Posterior cingulate gyrus (tissue), 11 donors: ENCODE data around the gene S100A7.
A peak's percentile ranks its signal among the peaks of the same experiment; 100 is the strongest.

Experiments
- DNase-seq, 10 donors: peaks; one replicate each; pipeline versions ENCODE4 v3.0.0 to v3.0.0-alpha.2; 2020 to 2021; ENCODE audit warnings: mixed read lengths in 3 of 10
- intact Hi-C: fragments of 100-400 bp; cut with DNase I; formaldehyde crosslinking; loops from one replicate; pipeline ENCODE4 v1.15.1; 2023

Gene S100A7

GRCh38 chr1:153460551-153460950 is at the start of gene S100A7:
Gene S100A7 (minus strand): TSS chr1:153460651. CDS start chr1:153459013, 1,638 bp downstream.
- intact Hi-C loops, result no loop called here
- DNase-seq, result no peak

DNA sequence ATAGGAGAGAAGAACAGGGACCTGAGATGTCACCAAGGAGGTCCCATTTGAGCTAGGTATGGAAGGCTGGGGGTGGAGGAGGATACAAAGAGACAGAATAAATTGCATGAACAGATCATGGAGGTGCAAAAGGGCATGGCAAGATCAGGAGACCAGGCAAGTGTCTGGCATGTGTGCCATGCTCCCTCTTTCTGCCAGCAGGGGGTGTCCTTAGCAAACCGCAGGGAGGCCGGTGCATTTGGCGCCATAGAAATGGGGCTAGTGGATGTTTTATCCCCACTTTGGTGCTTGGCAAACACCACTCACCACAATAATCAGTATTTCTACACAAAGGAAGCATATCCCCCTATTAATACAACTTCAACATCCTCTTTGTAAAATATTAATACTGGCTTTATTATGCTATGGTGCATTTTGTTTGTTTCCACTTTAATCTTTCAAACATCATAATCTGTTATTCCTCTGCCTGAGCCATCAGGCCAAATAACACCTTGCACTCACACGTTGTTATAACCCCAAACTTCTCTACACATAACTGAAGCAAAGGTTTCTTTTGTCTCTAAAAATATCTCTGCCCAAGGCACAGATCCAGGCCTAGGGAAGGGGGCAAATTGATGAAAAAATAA is 49.4 kb upstream of the S100A7 start:
- DNase-seq, result peak in 5 of 10 donors; percentile 19 to 44 (median 36)
- intact Hi-C loops, result loop anchor here (10.0 kb wide), 2 partner anchors 145 to 235 kb away; partner anchors contain the start of gene SNAPIN

DNA sequence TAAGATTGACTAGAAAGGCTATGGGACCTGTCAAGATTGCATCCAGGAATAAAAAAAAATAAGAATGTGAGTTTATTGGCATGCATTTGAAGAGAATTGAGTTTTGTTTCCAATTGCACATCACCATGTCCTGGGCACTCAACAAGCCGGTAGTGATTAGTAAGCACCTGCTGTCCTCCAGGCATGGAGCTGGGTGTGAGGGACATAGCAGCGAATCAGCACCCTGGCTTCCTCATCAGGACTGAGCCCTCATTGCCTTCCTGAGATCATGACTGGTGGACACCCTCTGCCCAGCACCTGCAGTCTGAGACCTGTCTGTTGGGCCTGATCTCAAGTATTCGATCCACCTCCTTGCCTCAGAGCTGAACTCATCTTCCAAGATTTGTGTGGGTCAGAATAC is 48.6 kb upstream of the S100A7 start:
- intact Hi-C loops, result no loop called here
- DNase-seq, result no peak

- DNase-seq, result no peak
- intact Hi-C loops, result no loop called here
These were observed 47.6 kb upstream of the S100A7 start for GRCh38 chr1:153507926-153508583.

DNA sequence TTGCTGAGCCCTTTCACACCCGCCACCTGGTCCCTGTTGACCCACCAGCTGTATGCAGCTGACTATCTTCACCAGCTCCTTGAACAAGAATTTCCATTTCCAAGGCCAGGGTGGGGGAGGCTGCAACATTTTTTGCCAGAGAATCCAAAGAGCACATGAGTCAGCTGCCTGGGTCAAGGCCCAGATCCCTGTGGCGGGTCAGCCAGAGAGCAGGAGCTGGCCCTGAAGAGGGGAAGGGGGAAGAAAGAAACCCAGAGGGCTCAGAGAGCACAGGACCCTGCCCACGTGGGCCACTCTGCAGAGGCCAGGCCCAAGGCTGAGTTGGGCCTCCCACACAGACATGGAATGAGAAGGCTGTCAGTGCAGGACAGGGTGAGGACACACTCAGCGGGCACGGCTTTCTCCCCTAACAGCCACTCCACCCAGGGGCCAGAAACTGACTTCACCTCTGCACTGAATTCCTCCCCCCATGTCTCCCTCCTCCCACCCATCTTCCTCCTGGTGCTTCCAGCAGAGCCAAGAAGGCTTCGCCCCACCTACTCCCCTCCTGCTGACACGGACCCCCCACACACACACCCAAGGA is 46.5 kb upstream of the S100A7 start:
- intact Hi-C loops, result no loop called here
- peak in 3 of 10 donors; percentile 12 to 58 (median 21) for DNase-seq

- no peak for DNase-seq
- intact Hi-C loops, result no loop called here
These were observed 45.9 kb upstream of the S100A7 start for GRCh38 chr1:153506386-153506785.

DNA sequence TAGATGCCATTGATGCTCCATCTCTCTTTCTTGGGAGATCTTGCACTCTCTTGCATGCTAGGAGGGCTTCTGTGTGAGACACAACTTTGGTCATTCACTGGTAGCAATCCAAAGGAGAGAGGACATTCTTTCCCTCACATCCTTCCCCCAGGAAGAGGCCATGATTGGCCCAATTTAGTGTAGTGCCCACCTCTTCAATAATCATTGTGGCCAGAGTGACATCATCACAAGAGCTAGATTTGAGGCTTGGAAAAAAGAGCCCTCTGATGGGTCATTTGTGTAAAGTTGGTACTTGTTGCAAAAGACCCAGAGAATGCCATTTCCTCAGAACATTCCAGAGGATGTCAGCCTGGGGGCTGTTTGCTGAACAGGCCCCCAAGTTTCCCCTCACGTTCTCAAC is 45.1 kb upstream of the S100A7 start:
- no peak for DNase-seq
- intact Hi-C loops, result no loop called here

DNA sequence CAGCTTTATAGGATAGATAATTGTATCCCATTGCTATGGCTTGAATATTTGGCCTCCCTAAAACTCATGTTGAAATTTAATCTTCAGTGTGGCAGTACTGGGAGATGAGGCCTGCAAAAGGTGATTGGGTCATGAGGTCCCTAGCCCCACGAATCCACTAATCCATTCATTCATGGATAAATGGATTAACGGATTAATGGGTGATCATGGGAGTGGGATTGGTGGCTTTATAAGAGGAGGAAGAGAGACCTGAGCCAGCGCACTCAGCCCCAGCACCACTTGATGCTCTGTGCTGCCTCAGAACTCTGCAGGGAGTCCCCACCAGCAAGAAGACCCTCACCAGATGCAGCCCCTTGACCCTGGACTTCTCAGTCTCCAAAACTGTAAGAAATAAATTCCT is 43.3 kb upstream of the S100A7 start:
- intact Hi-C loops, result no loop called here
- DNase-seq, result no peak

DNA sequence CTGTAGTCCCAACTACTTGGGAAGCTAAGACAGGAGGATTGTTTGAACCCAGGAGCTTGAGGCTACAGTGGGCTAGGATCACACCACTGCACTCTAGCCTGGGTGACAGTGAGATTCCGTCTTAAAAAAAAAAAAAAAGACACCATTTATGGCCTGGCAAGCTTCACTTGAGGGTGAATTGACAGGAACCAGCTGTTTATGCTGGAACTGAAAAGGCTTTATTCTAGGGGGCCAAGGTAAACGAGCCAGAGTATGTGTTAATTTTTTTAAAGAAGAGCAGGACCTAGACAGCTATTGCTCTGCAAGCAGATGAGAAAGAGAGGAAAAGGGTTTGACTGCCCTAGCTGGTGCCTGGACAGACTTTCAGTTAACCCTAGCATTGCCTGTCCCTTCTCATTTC is 38.3 kb upstream of the S100A7 start:
- intact Hi-C loops, result no loop called here

GRCh38 chr1:153495536-153495935 is 35.1 kb upstream of the S100A7 start:
- intact Hi-C loops, result loop anchor here (1.0 kb wide), 1 partner anchor 143 kb away; no protein-coding TSS in a partner anchor
- no peak for DNase-seq

More for the DNA sequence above, 38.3 kb upstream of the S100A7 start:
- DNase-seq, result no peak

GRCh38 chr1:153494976-153495535 is 34.6 kb upstream of the S100A7 start:
- intact Hi-C loops, result loop anchor here (1.0 kb wide), 1 partner anchor 143 kb away; no protein-coding TSS in a partner anchor
- peak in 8 of 10 donors; percentile 46 to 93 (median 74) for DNase-seq

GRCh38 chr1:153493343-153493960 is 33.0 kb upstream of the S100A7 start:
- no peak for DNase-seq
- intact Hi-C loops, result no loop called here

GRCh38 chr1:153490272-153491051 is 30.0 kb upstream of the S100A7 start:
- DNase-seq, result peak in 8 of 10 donors; percentile 25 to 90 (median 44)
- intact Hi-C loops, result no loop called here

GRCh38 chr1:153488731-153489130 is 28.3 kb upstream of the S100A7 start:
- DNase-seq, result no peak
- intact Hi-C loops, result no loop called here

- DNase-seq, result no peak
- intact Hi-C loops, result no loop called here
These were observed 27.3 kb upstream of the S100A7 start for GRCh38 chr1:153487707-153488106.

- intact Hi-C loops, result no loop called here
- DNase-seq, result no peak
These were observed 25.4 kb upstream of the S100A7 start for GRCh38 chr1:153485863-153486262.

DNA sequence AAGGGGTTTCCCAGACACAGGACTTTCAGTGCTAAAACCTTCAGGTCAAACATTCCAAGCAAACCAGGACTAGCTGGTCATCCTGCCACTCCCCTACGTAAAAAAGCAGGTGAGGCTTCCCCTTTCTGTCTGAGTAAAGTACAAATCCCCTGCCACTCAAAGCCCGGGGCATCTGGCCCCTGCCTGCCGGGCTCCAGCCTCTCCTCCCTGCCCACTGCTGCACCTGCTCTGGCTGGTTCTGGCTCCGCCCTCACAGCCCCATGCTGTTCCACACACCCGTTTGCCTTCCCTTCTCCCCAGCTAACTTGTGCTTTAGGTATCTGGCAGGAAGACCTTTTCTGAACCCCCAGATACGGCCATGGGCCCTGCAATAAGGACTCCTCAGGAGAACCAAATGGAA is 23.3 kb upstream of the S100A7 start:
- no peak for DNase-seq
- intact Hi-C loops, result no loop called here

DNA sequence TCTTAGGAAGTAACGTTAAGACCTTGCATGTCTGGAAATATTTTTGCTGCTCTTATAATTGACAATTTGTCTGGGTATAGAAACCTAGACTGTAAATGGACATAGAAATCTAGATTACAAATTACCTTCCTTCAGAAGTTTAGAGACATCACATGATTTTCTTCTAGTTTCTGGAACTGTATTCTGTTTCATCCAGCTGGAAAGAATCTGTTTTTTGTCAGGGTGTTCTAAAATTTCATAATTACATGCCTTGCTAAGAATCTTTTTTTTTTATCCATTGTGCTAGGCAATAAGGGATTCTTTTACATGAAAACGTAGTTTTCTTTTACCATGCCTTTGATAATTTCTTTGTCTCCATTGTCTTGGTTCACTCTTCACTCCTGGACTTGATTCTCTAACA is 20.7 kb upstream of the S100A7 start:
- no peak for DNase-seq
- intact Hi-C loops, result no loop called here

DNA sequence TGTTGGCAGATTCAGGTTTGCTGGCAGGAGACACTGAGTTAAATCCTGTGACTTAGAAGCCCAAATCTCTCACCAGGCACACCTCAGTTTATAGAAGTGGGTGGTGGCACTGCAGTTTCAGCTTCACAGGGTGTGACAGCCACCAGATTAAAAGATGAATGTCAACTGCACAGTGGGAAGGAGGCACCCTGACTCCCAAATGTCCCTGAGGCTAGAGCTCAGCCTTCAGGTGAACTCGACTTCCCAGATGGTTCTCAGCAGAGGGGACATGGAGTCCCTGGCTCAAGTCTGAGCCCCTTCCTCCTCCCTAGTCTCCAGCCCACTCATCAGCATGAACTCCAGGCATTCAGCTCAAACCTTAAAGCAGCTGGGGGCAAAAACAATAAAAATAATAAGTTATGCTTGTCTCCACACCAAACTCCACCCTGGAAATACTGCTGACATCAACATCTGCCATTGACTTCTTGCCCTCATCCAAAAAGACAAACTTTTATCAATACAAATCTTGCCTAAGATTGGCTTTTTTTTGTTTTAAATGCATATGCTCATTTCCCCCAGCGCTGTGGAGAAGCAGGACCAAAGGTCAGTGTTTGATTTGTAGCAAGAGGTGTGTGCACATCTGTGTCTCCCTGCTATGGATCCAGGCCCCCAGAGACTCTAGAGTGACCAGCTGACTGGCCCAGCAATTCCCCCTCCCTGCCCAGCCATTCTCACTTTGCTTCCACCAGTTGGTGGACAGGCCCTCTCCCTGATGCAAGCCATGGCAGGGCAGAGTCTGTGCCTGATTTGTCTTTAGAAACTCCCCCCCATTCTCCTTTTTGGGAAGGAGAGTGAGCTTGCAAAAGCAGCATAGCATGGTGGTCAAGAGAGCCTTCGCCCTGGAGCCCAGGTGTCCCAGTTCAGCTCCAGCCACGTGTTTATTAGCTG is 18.5 kb upstream of the S100A7 start:
- DNase-seq, result no peak
- intact Hi-C loops, result no loop called here
